ENCODE data around the gene NELFCD.
"Not testable (repeated sequence)": the region's sequence is repeated elsewhere in the genome, so short reads cannot be mapped to it uniquely, and the experiment has no call there.

Gene NELFCD

DNA sequence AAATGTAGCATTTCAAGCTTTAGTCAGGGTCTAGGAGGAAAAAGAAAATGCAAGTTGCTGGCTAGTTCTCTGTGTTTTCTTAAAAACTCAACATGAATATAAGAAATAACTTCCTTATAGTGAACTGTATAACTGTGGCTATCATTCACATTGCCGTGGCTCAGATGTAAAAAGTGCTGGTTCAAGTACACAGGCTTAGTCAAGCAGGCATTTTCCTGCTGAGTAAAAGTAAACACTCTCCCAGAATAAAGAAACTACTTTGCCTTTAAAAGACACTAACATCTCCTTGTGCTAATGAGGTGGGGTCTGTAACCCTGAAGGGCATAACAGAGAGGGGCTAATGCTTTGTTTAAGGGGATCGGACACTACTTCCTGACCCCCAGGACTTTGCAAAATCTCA lies 47.8 kb downstream of the NELFCD start:
- DNase-seq = no peak

DNA sequence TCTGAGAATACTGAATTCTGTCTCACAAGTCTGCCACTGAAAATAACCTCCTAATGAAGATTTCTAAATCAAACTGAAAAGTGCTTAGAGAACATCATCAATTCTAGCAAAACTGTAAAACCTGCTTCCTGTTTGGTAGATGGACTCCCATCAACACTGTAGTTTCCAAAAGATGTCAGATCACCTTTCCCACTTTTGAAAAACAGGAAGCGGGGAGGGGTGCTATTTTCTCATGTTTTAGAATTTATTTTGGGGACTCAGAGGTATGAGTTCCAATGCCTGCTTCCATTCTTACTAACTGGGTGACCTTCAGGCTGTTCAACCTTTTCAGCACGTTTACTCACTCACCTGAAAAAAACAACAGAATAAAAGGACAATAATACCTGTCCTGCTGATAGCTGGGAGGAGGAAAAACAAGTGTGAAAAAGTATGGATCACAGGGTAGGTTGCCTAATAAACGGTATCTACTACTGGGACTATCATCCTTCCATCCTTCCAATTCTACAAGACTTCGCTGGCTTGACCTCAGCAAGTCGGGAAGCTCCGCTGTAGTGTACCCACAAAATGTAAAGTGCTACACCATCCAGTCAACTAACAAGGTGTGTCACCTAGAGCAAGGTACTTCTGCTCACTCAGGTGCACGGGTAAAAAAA lies 50.0 kb downstream of the NELFCD start:
- DNase-seq = no peak

DNA sequence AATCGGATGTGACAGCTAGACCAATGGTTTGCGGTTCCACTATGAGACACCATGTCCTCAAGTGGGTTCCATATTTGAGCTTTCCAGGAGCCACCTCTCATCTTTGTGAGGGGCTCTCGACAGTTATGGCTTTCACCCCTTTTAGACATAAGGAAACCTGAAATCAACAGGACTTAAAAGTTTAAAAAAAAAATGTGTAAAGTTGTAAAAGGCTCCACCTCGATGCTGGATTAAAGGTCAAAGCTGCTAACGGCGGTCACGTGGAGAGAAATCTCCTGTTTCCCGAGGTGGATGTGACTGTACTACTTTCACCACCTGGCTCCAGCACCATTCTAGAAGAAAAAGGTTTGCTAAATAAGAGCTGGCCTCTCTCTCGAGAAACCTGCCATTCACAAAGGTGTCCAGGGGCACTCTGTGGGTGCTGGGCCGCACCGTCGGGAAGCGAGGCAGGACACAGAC lies 50.5 kb downstream of the NELFCD start:
- DNase-seq = no peak

DNA sequence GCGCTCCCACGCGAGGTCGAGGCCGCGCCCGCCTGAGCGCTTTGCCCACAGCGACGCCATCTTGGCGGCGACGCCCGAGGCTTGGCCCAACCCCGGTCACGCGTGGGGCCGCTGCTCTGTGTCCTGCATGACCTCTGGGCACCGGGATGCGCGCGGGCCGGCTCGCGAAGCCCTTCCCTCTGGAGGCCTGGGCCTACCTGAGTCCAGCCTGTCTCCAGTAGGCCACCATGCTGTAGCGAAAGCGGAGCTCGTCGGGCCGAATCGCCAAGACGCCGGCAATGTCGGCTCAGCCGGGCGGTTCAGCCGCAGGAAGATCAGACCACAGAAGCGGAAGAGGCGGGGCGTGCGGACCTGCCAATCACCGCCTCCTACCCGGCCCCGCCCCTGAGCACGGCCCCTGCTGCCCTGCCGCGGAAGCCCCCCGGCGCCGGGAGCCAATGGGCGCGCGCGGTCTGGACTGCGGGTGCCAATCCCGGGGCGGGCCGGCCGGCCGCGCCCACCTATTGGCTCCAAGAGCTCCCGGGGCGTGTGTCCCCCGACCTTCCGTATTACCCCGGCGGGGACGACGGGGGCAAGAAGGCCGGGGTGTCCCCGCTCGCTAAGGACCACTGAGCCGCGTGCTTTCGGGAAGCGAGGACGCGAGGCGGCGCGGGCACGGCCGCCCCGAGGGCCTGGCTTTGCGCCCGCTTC lies 51.1 kb downstream of the NELFCD start, which contains the start of gene ATP5F1E:
Gene ATP5F1E (minus strand): TSS at position 313 of the 690 bp plus-strand sequence. CDS start 84 bp downstream, at position 229.
- peak; percentile 87 for DNase-seq

DNA sequence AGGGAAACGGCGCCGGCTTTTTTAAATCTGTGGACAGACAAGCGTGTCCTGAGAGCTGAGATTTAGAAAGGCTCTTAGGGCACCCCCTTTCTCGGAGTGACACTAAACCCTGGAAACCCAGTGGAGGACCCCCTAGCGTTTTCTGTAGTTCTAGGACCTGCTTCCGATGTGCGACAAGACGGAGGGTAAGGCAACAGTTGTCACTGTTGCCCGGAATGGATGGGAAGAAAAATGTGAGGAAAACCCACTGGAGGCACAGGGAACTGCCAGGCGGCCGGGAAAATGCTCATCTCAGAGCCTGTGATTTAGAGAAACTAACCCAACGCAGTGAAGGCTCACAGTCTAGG lies 51.6 kb downstream of the NELFCD start:
- DNase-seq = peak; percentile 34

- no peak for DNase-seq
Observed at GRCh38 chr20:59033093-59033492, 52.0 kb downstream of the NELFCD start.

- DNase-seq = no peak
Observed at GRCh38 chr20:59033616-59034165, 52.6 kb downstream of the NELFCD start.

DNA sequence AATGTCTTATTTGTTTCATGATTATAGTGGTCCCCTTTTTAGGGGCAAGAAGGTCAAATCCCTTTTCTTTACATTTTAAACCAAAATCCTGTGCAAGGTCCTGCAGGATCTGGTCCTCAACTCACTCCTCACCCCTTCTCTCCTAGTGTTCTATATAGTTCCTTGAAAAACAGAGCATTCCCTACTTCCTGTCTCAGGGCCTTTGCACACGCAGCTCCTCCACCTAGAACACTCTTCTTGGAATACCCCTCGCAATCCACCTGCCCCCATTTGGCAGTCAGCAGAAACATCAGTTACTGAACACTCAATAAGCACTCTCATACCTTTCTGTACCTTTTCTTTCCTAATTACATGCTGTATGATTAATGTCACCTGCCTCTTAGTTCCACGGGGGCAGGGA lies 54.3 kb downstream of the NELFCD start:
- DNase-seq = no peak

DNA sequence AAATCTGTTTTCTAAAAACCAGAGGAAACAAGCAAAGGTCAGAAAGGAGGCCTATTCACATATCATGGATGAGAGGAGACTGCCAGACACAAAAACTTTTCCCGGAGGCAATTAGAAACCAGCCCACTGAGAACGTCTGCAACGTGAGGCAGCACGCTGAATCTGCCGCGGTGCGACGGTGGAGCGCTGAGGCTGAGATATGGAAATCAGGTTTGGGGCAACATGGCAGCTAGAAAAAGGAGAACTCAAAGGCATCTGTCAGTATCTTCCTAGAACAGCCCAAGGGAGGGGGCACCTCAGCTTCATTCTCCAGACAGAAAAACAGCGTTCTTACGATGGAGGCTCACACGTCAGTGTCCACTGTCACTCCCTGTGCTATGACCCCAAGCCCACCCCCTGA lies 56.3 kb downstream of the NELFCD start:
- DNase-seq = no peak

DNA sequence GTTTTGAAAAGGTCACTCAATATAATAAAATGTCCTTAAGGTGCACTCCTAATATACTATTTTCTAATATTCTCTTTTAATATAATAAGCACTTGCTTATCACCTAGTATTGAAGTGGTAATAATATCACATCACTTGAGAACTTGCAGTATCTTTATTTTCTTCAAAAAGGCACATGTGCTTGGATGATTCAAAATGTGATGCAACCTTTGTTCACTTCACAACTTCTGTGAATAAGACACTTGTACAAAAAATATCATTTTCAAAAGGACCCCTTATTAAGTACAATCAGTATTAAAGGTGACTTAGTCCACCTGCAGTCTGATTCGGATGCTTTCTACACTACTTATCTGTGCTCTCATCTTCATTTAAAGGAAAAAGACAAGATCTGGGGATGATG lies 58.2 kb downstream of the NELFCD start:
- DNase-seq = no peak

DNA sequence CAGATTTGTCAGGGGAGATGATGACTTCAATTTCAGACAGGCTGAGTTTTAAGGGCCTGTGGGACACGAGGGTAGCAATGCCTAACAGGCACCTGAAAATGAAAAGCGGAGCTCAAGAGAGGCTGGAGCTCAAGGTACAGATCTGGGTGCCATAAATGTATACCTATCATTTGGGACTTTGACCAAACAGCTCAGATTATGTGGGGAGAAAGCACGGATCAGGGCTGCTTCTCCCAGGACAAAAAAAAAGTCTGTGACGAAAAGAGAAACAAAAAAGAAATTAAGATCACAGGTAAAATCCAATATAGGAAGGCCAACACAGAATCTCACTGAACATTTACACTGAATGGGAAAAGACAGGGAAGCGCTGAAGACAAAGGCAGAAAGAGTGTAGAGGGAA lies 59.6 kb downstream of the NELFCD start:
- no peak for DNase-seq

GRCh38 chr20:59041487-59041886 lies 60.4 kb downstream of the NELFCD start:
- DNase-seq = not testable (repeated sequence)

DNA sequence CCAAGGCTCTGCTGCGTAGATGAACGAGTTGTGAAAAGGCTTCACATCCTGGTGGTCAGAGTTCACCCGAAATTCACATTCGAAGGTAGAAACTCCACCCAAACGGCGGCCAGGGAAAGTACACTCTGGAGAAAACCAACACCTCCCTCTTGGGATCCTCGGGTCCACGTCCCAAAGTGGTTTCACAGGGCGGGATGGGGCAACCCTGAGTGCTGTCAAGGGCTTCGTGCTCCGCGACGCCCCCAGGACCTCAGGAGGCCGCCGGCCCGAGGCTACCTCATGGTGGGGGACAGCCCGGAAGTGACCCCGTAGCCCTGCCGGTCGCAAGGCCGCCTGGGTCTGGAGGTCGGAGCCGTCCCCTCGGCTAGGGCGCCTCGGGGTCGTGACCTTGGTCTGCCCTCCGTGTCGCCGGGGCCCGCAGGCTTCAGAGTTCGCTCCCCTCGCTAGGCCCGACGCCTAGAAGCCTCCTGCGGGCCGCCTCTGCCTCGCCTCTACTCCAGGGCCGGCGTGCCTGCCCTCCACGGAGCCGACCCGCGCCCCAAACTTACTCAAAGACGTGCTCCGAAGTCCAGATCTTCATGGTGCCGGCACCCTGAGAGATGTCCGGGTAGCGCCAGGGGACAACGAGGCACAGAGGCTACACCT lies 61.2 kb downstream of the NELFCD start, which contains the start of gene PRELID3B:
Gene PRELID3B (minus strand): TSS at position 636 of the 645 bp plus-strand sequence. CDS start 56 bp downstream, at position 580.
- no peak for DNase-seq

- DNase-seq = peak; percentile 77
Observed at GRCh38 chr20:59042796-59043631, 62.0 kb downstream of the NELFCD start.

GRCh38 chr20:59043698-59044097 lies 62.6 kb downstream of the NELFCD start:
- no peak for DNase-seq

DNA sequence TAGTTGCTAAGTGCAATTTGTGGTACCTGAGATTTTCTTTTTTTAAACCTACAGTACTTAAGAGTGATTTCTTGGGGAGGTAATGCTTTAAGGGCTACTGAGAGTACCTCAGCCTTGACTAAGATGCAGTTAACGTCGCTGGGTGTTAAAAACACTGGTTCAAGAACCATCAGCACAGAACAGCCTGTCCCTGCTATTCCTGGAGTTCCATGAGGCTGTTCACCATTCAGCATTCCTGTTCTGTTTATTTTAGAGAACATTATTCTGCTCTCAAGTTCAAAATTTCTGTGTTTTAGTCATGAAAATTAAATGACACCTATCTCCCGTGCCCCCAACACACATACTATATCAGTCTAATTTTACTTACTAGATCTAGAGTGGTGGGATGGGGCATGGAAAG lies 63.2 kb downstream of the NELFCD start:
- no peak for DNase-seq

All from NCI-H1048 (cell line).